Neural progenitor cell (in vitro differentiated cells): Measurements from ENCODE around the gene CFAP69.
"Not testable (repeated sequence)": the region's sequence is repeated elsewhere in the genome, so short reads cannot be mapped to it uniquely, and the experiment has no call there.

Experiments used
- EZH2phosphoT487 ChIP-seq: fragments of 200-600 bp; sonication (generic); IDR thresholded peaks from 2 replicates; pipeline ENCODE4 v1.6.1; 2017; ENCODE audit warnings: antibody characterized with exemption
- TF ChIP-seq, protein P1 (sequence below): fragments of 200-600 bp; sonication (generic); IDR thresholded peaks from 2 replicates; pipeline ENCODE4 v1.5.1; 2017; ENCODE audit warnings: antibody characterized with exemption, mild to moderate bottlenecking

DNA sequence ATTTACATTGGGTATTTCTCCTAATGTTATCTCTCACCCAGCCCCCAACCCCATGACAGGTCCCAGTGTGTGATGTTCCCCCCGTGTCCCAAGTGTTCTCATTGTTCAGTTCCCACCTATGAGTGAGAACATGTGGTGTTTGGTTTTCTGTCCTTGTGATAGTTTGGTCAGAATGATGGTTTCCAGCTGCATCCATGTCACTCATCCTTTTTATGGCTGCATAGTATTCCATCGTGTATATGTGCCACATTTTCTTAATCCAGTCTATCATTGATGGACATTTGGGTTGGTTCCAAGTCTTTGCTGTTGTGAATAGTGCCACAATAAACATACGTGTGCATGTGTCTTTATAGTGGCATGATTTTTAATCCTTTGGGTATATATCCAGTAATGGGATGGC lies 105.1 kb downstream of the CFAP69 start:
- TF ChIP-seq, protein P1, sequence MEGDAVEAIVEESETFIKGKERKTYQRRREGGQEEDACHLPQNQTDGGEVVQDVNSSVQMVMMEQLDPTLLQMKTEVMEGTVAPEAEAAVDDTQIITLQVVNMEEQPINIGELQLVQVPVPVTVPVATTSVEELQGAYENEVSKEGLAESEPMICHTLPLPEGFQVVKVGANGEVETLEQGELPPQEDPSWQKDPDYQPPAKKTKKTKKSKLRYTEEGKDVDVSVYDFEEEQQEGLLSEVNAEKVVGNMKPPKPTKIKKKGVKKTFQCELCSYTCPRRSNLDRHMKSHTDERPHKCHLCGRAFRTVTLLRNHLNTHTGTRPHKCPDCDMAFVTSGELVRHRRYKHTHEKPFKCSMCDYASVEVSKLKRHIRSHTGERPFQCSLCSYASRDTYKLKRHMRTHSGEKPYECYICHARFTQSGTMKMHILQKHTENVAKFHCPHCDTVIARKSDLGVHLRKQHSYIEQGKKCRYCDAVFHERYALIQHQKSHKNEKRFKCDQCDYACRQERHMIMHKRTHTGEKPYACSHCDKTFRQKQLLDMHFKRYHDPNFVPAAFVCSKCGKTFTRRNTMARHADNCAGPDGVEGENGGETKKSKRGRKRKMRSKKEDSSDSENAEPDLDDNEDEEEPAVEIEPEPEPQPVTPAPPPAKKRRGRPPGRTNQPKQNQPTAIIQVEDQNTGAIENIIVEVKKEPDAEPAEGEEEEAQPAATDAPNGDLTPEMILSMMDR: not testable (repeated sequence)
- not testable (repeated sequence) for TF ChIP-seq EZH2phosphoT487
